Measurements from ENCODE around the gene WDR6.

The WDR6 gene

DNA sequence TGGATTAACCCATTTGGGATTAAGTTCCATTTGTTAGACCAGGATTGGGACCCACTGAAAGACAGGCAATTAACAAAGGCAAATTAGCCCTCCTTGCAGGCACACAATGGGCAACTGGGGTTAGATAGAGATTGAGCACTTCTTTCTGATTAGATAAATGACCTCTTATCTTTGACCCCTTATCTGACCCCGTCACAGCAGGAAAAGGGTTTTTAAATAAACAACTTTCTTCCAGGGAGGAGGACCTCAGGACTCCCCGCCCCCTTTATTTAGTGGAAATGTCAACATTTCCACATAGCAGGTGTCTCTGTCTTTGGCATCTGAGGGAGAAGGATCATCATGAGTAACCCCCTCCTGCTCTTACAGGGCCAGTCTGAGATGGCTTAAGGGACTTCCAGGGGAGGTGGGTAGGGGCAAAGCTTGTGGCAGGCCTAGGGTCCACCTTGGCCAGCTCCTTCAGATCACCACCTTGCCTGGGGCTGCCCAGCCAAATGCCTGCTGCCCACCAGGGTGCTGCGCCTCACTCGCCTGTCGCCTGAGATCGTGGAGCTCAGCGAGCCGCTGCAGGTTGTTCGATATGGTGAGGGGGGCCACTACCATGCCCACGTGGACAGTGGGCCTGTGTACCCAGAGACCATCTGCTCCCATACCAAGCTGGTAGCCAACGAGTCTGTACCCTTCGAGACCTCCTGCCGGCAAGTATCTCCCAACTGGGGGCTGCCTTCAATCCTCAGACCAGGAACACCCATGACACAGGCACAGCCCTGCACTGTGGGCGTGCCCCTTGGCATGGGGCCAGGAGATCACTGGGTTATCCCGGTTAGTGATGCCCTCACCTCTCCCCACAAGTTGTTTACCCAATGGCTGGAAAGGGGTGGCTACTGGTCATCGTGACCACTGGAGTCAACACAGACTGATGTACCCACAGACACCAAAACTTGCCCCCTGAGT lies 2.6 kb upstream of the WDR6 start:
- TF ChIP-seq, protein P1, sequence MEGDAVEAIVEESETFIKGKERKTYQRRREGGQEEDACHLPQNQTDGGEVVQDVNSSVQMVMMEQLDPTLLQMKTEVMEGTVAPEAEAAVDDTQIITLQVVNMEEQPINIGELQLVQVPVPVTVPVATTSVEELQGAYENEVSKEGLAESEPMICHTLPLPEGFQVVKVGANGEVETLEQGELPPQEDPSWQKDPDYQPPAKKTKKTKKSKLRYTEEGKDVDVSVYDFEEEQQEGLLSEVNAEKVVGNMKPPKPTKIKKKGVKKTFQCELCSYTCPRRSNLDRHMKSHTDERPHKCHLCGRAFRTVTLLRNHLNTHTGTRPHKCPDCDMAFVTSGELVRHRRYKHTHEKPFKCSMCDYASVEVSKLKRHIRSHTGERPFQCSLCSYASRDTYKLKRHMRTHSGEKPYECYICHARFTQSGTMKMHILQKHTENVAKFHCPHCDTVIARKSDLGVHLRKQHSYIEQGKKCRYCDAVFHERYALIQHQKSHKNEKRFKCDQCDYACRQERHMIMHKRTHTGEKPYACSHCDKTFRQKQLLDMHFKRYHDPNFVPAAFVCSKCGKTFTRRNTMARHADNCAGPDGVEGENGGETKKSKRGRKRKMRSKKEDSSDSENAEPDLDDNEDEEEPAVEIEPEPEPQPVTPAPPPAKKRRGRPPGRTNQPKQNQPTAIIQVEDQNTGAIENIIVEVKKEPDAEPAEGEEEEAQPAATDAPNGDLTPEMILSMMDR (IDR thresholded peaks at IDR 0.05), result no peak

DNA sequence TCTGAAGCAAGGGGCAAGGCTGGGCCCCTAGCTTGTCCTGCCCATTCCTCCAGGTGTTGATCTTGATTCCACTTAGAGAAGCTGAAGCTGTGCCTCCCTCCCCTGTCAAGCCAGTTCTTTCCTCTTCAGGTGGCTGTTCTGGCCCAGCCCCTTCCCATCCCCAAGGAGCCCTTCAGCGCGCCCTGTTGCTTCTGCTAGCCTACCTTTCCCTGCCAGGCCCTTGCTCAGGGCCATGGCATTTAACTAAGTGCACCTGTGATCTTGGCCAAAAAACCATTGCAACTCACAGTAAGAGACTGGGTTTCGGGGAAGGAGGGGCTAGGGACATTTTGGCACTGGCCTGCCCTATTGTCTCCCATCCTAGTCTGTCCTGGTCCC lies 1.9 kb upstream of the WDR6 start:
- TF ChIP-seq, protein P1 (IDR thresholded peaks at IDR 0.05), result no peak

DNA sequence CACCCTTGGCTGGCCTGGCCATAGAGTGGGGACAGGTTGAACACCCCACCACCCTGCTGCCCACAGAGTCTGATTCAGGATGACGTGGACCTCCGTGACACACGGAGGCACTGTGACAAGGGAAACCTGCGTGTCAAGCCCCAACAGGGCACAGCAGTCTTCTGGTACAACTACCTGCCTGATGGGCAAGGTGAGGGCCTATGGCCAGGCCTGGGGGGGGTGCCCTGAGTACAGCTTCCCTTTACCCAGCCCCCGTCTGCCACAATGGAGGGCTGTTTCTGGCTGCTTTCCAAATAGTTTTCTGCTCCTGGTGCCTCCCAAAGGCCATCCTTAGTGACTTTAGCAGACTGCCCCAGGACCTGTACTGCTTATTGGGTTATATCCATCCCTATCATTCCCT lies 1.2 kb upstream of the WDR6 start:
- TF ChIP-seq, protein P1 (IDR thresholded peaks at IDR 0.05), result no peak

DNA sequence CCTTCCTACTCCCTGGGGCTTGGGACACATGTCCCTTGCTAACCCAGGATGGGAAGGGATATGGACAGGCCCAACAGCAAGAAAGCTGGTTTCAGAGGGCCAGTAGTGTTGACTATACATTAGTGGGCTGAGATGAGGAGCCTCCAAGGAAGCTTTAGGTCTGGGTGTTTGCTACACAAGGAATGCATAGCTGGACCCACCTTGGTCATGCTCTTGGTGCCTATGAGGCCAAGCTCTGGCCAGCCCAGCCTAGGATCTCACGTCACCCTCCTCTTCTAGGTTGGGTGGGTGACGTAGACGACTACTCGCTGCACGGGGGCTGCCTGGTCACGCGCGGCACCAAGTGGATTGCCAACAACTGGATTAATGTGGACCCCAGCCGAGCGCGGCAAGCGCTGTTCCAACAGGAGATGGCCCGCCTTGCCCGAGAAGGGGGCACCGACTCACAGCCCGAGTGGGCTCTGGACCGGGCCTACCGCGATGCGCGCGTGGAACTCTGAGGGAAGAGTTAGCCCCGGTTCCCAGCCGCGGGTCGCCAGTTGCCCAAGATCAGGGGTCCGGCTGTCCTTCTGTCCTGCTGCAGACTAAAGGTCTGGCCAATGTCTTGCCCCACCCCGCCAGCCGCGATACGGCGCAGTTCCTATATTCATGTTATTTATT lies 653 bp upstream of the WDR6 start:
- TF ChIP-seq, protein P1 (IDR thresholded peaks at IDR 0.05), result no peak

DNA sequence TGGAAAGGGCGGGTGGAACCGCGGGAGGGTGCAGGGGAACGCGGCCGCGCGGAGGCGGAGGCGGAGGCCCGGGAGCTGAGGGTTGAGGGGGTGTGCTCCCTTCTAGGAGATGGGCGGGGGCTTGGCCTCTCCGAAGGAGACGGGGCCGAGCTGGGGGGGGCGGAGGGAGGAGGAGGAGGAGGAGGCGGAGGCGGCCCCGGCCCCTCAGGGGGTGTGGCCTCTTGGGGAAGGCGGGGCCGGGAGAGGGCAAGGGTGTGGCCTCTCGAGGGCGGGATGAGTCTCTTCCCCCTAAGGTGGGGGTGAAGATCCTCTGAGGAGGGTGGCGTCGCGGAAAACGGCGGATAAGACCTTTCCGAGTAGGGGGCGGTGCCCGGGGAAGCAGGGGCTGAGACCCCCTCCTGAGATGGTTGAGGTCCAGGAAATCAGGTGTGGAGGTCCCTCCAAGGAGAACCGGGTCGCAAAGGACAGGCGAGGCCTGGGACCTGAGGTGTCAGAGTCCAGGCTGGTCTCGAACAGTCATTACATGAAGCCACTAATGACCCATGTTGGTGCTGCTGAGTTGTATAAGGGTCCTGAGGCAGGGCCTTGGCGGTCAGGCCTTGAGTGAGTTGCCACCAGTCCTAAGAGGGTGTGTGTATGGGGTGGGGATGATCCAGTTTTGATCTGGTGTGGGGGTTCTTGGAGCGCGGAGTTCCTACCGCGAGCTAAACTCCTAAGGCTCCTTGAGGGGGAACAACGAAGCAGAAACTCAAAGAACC lies 759 bp downstream of the WDR6 start:
- TF ChIP-seq, protein P1 (IDR thresholded peaks at IDR 0.05), result no peak

DNA sequence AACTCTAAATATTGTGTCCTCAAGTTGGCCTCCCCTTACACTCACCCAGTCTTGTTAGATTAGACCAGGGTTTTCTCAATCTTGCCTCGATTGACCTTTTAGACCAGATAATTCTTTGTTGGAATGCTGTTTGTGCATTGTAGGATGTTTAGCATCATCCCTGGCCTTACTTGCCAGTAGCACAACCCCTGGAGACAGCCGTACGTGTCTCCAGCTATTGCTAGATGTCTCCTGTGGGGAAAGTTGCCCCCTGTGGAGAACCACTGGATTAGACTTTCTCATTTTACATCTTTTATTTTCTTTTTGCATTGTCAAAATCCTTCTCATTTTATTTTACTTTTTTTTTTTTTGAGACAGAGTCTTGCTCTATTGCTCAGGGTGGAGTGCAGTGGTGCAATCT lies 2.2 kb downstream of the WDR6 start:
- TF ChIP-seq, protein P1 (IDR thresholded peaks at IDR 0.05), result no peak

DNA sequence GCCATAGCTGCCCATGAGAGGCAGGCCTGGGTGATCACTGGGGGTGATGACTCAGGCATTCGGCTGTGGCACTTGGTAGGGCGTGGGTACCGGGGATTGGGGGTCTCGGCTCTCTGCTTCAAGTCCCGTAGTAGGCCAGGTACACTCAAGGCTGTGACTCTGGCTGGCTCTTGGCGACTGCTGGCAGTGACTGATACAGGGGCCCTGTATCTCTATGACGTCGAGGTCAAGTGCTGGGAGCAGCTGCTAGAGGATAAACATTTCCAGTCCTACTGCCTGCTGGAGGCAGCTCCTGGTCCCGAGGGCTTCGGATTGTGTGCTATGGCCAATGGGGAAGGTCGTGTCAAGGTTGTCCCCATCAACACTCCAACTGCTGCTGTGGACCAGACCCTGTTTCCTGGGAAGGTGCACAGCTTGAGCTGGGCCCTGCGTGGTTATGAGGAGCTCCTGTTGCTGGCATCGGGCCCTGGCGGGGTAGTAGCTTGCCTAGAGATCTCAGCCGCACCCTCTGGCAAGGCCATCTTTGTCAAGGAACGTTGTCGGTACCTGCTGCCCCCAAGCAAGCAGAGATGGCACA lies 5.3 kb downstream of the WDR6 start:
- TF ChIP-seq, protein P1 (IDR thresholded peaks at IDR 0.05), result no peak
